Keratinocyte (primary cell): ENCODE measurements around the gene TLE6.

Source experiments
- CTCF ChIP-seq, 3 experiments: IDR thresholded peaks in 1 of 3; conservative IDR thresholded peaks in 1 of 3; optimal IDR thresholded peaks in 1 of 3; 2 replicates in 2 of 3; 3 replicates in 1 of 3; pipeline versions ENCODE3 to v1.5.1; 2011; ENCODE audit warnings: low read length in 3 of 3, mild to moderate bottlenecking in 3 of 3, moderate library complexity in 2 of 3, control low read depth in 1 of 3, inconsistent platforms in 1 of 3; ENCODE audit not compliant: insufficient read depth in 2 of 3; ENCODE audit errors: extremely low read depth in 1 of 3
- EZH2 ChIP-seq: IDR thresholded peaks from one replicate; pipeline ENCODE4 v1.6.1; 2012; ENCODE audit warnings: inconsistent platforms, mild to moderate bottlenecking, low read length, moderate library complexity

DNA sequence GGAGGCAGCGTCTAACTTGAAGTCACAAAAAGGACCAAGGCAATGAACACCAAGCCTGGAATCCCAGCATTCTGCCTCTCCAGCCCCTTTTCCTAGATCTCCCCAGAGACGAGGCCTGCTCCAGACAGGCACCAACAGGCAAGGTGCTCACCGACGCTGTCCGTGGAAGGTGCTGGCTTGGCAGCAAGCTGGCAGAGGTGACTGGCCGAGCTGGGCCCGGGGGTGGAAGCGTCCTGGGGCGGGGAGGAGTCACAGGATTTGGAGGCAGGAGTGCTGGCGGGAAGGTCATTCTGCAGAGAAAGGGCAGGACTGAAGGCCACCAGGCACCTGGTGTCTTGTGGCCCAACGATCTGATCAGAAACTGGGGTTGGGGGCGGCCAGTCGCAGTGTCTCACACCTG, 33.5 kb downstream of the TLE6 start:
- TF ChIP-seq CTCF (optimal IDR thresholded peaks at IDR 0.05 in 1 of 3, IDR thresholded peaks at IDR 0.05 in 1 of 3, conservative IDR thresholded peaks at IDR 0.05 in 1 of 3; ENCODE audit: extremely low read depth in 1 of 3, insufficient read depth in 2 of 3, low read length in 3 of 3) (no peak), EZH2 (no peak)
